ENCODE data around the gene OGFOD1.

OGFOD1 gene

DNA sequence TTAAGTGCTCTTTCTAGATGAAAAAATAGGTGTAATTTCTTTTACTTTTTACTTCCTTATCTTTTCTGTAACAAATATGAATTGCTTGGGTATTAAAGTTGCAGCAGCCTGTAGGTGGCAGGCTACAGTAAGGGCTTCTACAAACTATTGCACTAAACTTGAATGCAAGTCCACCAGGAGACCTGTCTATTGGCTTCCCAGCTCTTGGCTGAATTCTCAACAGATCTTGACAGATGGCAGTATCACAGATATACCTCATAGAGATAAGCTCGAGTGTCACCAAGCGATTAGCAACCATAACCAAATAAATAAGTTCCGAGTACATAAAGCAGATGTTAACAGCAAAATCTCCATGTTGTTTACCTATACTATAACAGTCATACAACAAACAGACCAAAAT, 62.6 kb downstream of the OGFOD1 start:
- TF ChIP-seq, protein P1, sequence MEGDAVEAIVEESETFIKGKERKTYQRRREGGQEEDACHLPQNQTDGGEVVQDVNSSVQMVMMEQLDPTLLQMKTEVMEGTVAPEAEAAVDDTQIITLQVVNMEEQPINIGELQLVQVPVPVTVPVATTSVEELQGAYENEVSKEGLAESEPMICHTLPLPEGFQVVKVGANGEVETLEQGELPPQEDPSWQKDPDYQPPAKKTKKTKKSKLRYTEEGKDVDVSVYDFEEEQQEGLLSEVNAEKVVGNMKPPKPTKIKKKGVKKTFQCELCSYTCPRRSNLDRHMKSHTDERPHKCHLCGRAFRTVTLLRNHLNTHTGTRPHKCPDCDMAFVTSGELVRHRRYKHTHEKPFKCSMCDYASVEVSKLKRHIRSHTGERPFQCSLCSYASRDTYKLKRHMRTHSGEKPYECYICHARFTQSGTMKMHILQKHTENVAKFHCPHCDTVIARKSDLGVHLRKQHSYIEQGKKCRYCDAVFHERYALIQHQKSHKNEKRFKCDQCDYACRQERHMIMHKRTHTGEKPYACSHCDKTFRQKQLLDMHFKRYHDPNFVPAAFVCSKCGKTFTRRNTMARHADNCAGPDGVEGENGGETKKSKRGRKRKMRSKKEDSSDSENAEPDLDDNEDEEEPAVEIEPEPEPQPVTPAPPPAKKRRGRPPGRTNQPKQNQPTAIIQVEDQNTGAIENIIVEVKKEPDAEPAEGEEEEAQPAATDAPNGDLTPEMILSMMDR (conservative IDR thresholded peaks at IDR 0.05; ENCODE audit: low read depth) = peak; percentile 77
- ChIA-PET POLR2A (ENCODE audit: low non-redundant PET) (no interaction called here), CTCF (interaction anchor here (0.6 to 1.8 kb wide), 9 partner anchors 13 to 278 kb away, joined by 3 to 8 read pairs (median 5); no protein-coding TSS in a partner anchor)
- H3K27ac ChIP-seq = no peak overlapping the region
- peak; percentile 52 for DNase-seq (ENCODE audit: low spot score)

DNA sequence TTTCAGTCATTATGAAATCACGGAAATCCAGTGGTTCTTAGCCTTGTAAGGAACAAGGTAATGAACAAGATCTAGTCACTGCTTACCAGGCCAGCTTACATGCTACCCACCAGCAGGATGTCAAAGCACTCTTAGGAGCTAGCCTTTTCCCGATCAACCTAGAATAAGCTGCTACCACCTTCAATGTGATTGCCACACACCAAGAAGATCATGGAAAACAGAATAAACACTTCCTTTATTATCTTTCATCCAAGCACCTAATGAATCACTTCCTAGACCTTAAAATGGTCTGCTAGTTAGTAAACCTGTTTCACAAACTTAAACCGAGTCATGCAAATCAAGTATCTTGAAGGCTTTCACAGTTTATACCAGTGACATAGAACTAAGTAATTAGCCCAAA, 63.5 kb downstream of the OGFOD1 start:
- ChIA-PET CTCF (interaction anchor here (0.9 to 1.8 kb wide), 5 partner anchors 33 to 187 kb away, joined by 3 to 8 read pairs (median 5); no protein-coding TSS in a partner anchor), POLR2A (ENCODE audit: low non-redundant PET) (no interaction called here)
- peak; percentile 20 for DNase-seq (ENCODE audit: low spot score)
- TF ChIP-seq, protein P1 (conservative IDR thresholded peaks at IDR 0.05; ENCODE audit: low read depth) = no peak
- H3K27ac ChIP-seq = no peak overlapping the region

DNA sequence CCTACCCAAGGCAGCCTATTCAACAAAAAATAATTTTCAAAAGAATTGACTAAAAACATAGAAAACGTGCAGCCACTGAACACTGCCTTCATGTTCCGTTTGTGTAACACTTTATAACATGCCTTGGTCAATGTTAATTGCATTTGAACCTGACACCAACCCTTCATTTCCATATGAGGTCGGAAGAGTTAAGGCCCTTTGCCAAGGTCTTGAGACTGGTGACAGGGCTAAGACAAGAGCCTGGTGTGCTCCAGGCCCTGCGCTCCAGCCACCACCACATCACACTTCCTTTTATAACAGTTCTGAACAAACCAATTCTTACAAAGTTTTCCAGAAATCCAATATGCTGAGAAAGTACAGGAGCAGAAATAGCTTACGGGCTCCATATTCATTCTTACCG, 64.3 kb downstream of the OGFOD1 start:
- no peak for DNase-seq (ENCODE audit: low spot score)
- TF ChIP-seq, protein P1 (conservative IDR thresholded peaks at IDR 0.05; ENCODE audit: low read depth) = no peak
- H3K27ac ChIP-seq = no peak overlapping the region
- ChIA-PET CTCF (no interaction called here), POLR2A (ENCODE audit: low non-redundant PET) (no interaction called here)

DNA sequence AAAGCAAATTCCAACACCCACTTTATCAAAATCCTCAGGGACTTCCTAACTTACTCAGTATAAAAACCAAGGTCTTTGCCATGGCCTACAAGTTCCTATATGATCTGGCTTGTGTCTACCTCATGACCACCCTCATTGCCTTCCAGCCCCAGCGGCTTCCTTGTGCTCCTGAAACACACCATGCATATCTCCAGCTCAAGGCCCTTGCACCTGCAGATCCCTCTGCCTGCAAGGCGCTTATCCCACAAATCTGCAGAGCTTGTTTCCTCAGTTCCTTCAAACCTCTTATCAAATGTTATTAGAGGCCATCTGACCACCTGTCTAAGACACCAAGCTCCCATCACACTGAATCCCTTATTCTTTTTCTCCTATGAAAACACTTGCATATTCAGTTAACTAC, 65.9 kb downstream of the OGFOD1 start:
- no peak overlapping the region for H3K27ac ChIP-seq
- CTCF ChIA-PET = no interaction called here
- POLR2A ChIA-PET (ENCODE audit: low non-redundant PET) = no interaction called here
- no peak for DNase-seq (ENCODE audit: low spot score)
- TF ChIP-seq, protein P1 (conservative IDR thresholded peaks at IDR 0.05; ENCODE audit: low read depth) = no peak

DNA sequence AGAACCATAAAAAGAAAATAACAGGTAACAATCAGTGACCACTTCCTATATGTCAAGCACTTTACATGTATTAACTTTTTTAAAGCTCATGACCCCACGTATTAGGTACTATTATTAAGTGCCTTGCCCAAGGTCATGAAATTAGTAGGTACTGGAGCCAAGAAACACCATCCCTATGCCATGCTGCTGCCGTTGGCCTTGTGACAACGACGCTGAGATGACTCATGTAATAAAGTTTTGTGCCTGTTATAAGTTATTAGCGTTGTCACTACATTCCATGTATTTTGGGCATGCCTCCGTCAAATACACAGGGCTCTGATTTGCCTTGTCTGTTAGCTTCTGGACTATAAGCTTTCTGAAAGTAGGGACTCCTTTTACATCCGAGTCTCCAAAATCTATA, 67.1 kb downstream of the OGFOD1 start:
- H3K27ac ChIP-seq = no peak overlapping the region
- POLR2A ChIA-PET (ENCODE audit: low non-redundant PET) = no interaction called here
- DNase-seq (ENCODE audit: low spot score) = no peak
- CTCF ChIA-PET = interaction anchor here (0.6 to 1.2 kb wide), 5 partner anchors 58 to 109 kb away, joined by 3 to 4 read pairs (median 3); no protein-coding TSS in a partner anchor
- TF ChIP-seq, protein P1 (conservative IDR thresholded peaks at IDR 0.05; ENCODE audit: low read depth) = no peak

DNA sequence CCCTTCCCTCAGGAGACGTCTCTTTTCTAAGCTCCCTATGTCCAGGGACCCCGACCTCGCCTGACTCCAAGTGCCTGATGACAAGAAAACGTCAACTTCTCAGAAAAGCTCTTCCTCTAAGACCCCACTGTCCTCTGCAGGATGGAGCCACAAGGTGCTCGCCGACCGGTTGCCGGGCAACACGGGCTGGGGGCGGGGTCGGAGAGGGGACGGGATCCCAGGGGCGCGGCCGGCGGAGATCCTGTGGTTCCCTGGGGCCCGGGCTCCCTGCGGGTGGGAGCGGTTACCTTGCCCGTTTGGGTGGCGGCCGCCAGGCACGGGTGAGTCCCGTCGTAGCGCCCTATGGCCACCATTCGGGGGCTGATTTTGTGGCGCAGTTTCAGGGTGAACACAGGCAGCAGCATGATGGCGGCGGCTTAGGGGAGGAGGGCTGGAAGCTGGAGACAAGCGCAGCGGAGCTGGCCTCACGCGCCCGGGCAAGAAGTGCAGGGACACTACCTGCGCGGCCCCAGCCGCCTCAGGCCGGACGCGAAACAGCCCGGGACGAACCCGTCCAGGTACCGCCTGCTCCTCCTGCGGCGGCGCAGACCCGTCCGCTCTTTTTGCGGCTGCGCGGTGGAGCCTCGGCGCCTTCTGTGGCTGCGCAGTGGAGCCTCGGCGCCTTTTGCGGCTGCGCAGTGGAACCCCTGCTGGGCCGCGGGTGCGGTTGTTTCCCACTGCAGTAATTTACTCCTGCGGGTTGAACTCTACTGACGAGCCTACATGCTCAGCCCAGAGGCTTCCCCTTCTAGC, 68.3 kb downstream of the OGFOD1 start, which contains the start of gene BBS2:
Gene BBS2, minus strand, starts transcription at position 566 of the 792 bp plus-strand sequence. Its CDS starts 162 bp downstream, at position 404.
- TF ChIP-seq, protein P1 (conservative IDR thresholded peaks at IDR 0.05; ENCODE audit: low read depth) = no peak
- ChIA-PET POLR2A (ENCODE audit: low non-redundant PET) (no interaction called here), CTCF (interaction anchor here (0.9 kb wide), 1 partner anchor 12 kb away, joined by 3 read pairs; no protein-coding TSS in a partner anchor)
- peak within 1 kb of the TSS; percentile 90 for H3K27ac ChIP-seq
- peak; percentile 86 for DNase-seq (ENCODE audit: low spot score)

Data from RWPE1 (cell line).